ENCODE data around the gene FTO. TPM values are rescaled to one million over a fixed set of nuclear protein-coding genes. Genes with fewer than 3 reads are reported as not detected.

Gene FTO
- total RNA-seq, 1 donor from 2014 or later: 75.6 TPM

DNA sequence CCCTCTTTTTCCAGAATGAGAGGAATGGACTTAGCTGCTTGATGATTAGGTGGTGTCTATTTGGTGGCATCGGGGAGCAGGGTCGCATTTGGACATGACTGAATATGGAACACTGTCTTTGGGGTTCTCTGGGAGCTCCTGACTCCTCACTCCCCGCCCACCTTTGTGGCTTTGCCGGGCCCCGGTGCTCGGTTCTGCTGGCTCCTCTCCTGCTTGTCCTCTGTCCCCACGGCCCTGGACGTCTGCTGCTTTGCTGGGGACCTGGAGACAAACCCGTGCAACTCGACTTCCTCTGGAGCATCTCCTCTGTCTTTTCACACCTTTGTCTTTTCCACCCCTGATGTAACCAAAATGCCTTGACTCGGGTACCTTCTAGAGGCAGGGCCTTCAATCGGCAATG is 446.9 kb downstream of the FTO start:
- Histone ChIP-seq H3K36me3 (no peaks in the 10 kb centered on the region), H3K27me3 (no peaks in the 10 kb centered on the region), H3K4me1 (no peaks in the 10 kb centered on the region), H3K27ac (no peak overlapping the region), H3K4me3 (no peak overlapping the region), H3K9me3 (no peaks in the 10 kb centered on the region)
- DNase-seq (no peak), ATAC-seq (no peak)
- intact Hi-C loops (cut with DNase I): no loop called here
- TF ChIP-seq, protein P1, sequence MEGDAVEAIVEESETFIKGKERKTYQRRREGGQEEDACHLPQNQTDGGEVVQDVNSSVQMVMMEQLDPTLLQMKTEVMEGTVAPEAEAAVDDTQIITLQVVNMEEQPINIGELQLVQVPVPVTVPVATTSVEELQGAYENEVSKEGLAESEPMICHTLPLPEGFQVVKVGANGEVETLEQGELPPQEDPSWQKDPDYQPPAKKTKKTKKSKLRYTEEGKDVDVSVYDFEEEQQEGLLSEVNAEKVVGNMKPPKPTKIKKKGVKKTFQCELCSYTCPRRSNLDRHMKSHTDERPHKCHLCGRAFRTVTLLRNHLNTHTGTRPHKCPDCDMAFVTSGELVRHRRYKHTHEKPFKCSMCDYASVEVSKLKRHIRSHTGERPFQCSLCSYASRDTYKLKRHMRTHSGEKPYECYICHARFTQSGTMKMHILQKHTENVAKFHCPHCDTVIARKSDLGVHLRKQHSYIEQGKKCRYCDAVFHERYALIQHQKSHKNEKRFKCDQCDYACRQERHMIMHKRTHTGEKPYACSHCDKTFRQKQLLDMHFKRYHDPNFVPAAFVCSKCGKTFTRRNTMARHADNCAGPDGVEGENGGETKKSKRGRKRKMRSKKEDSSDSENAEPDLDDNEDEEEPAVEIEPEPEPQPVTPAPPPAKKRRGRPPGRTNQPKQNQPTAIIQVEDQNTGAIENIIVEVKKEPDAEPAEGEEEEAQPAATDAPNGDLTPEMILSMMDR (IDR thresholded peaks at IDR 0.05): no peak

DNA sequence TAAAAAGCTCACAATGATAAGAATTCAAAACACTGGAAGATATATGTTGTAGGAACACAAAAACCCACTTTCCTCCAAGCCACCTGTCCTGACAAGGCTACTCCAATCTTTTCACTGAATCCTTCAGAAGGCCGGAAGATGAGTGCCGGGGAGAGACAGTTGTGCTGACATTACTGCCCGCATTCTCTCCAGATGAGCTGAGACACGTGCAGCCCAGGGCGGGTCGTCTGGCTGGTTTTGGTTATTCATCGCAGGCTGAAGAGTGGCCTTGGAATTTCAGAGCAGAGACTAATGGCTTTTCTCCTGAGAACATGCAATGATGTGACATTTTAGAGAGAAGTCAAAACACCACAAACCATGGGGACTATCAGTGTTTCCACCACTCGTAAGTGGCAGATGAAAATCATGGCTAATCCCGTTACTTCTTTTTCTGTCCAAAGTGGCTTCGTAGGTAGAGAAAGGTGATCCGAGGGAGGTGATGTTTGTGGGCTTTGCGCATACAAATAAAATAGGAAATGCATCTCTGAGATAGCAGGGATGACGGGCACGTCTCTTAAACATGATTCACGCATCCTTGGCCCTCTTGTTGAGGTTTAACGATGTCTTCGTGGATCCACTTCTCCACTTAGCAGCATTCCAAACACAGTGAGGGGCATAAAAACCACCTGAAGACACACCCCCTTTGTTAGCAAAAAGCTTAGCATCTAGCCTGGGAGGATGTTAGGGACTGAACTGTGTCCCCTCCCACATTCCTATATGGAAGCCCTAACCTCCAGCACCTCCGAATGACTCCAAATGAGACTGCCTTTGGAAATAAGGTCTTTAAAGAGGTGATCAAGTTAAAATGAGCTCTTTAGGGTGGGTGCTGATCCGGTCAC is 448.6 kb downstream of the FTO start:
- intact Hi-C loops (cut with DNase I): no loop called here
- H3K36me3 ChIP-seq: no peaks in the 10 kb centered on the region
- no peak overlapping the region for H3K27ac ChIP-seq
- ATAC-seq: no peak
- H3K9me3 ChIP-seq: no peaks in the 10 kb centered on the region
- no peak overlapping the region for H3K4me3 ChIP-seq
- TF ChIP-seq, protein P1 (IDR thresholded peaks at IDR 0.05): no peak
- no peaks in the 10 kb centered on the region for H3K27me3 ChIP-seq
- H3K4me1 ChIP-seq: no peaks in the 10 kb centered on the region
- DNase-seq: no peak

DNA sequence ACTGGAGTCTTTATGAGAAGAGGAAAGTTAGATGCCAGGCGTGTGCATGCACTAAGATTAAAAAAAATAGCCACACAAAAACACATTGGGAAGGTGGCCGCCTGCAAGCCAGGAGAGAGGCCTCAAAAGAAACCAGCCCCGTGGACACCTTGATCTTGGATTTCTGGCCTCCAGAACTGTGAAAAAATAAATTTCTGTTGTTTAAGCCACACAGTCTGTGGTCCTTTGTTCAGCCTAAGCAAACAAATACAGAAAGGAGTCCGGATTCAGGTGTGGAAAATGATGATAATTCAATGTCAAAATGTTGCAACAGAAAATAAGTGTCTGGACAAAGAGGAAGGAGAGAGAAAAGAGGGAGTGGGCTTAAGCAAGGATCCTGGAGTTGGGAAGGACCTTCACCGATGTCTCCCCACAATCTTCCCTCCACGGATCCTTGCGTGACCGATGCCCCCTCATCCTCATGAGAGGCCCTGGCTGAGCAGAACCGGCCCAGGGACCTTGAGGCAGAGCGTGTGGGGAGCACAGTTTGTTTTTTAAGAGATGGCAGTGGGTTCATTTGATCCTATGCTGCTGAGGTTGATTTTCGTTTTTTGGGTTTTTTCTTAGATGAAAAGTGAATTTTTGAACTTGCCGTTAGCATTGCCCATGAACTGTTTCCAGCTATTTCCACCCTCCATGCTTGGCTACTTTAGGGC is 449.4 kb downstream of the FTO start:
- no peaks in the 10 kb centered on the region for H3K4me1 ChIP-seq
- no peak for ATAC-seq
- H3K4me3 ChIP-seq: no peak overlapping the region
- TF ChIP-seq, protein P1 (IDR thresholded peaks at IDR 0.05): no peak
- H3K9me3 ChIP-seq: no peaks in the 10 kb centered on the region
- H3K36me3 ChIP-seq: no peaks in the 10 kb centered on the region
- DNase-seq: no peak
- no peak overlapping the region for H3K27ac ChIP-seq
- H3K27me3 ChIP-seq: no peaks in the 10 kb centered on the region
- intact Hi-C loops (cut with DNase I): no loop called here

DNA sequence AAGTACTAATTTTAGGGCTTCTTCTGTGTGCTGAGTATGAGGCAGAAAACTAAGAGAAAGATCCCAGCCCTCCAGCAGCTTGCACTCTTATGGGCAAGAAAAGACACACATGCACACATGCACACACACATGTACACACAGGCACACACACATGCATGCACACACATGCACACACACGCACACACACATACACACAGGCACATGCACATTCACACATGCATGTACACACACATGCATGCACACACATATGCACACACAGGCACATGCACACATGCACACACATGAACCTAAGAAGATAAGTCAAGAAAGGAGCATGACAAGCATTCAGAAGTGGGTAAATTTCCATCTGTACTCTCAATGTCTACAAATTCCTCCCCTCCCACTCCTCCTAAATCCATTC is 452.4 kb downstream of the FTO start:
- Histone ChIP-seq H3K4me3 (no peak overlapping the region), H3K27ac (no peak overlapping the region), H3K27me3 (no peaks in the 10 kb centered on the region), H3K36me3 (no peaks in the 10 kb centered on the region), H3K4me1 (no peaks in the 10 kb centered on the region), H3K9me3 (no peaks in the 10 kb centered on the region)
- TF ChIP-seq, protein P1 (IDR thresholded peaks at IDR 0.05): no peak
- ATAC-seq (no peak), DNase-seq (no peak)
- intact Hi-C loops (cut with DNase I): no loop called here

DNA sequence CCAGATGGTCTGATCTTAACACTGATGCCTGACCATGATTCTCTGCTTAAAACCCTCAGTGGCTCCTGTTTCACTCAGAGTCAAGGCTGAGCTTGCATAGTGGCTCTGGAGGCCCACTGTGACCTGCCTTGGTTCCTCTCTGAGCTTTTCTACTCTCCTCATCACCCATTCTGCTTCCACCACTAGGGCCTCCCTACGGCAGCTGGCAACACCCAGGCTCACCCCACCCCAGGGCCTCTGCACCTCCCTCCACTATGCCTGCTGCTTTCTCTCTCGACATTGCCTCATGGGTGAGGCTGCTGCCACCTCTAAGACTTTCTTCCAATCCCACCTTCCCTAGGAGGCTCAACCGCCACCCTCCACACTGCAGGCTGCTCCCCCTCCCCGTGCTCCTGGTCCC is 455.0 kb downstream of the FTO start:
- Histone ChIP-seq H3K4me1 (no peaks in the 10 kb centered on the region), H3K27ac (no peak overlapping the region), H3K4me3 (no peak overlapping the region), H3K9me3 (no peaks in the 10 kb centered on the region), H3K27me3 (no peaks in the 10 kb centered on the region), H3K36me3 (no peaks in the 10 kb centered on the region)
- ATAC-seq: no peak
- intact Hi-C loops (cut with DNase I): no loop called here
- no peak for DNase-seq
- TF ChIP-seq, protein P1 (IDR thresholded peaks at IDR 0.05): no peak

Measured in upper lobe of right lung (tissue), 1 donor.